HFFc6 (cell line): ENCODE measurements around the gene CFAP74. TPM values are rescaled to one million over a fixed set of nuclear protein-coding genes. Genes with fewer than 3 reads are reported as not detected.
A peak's percentile ranks its signal among the peaks of the same experiment; 100 is the strongest.

ENCODE experiments used
- DNase-seq: peaks from one replicate; pipeline ENCODE4 v3.0.0-alpha.2; 2018
- H3K27ac Mint-ChIP-seq: 2 replicates; pipeline ENCODE4 v1.8.0; 2020; ENCODE audit warnings: mild to moderate bottlenecking, mixed read lengths
- H3K27me3 Mint-ChIP-seq: 2 replicates; pipeline ENCODE4 v1.8.0; 2021; ENCODE audit warnings: mild to moderate bottlenecking, moderate library complexity, mixed read lengths; ENCODE audit not compliant: insufficient read depth
- H3K36me3 Mint-ChIP-seq: 2 replicates; pipeline ENCODE4 v1.8.0; 2021; ENCODE audit warnings: low read depth, mixed read lengths
- H3K4me1 Mint-ChIP-seq: 2 replicates; pipeline ENCODE4 v1.8.0; 2020; ENCODE audit warnings: low read depth, mixed read lengths
- H3K4me3 Mint-ChIP-seq: 2 replicates; pipeline ENCODE4 v1.8.0; 2020; ENCODE audit warnings: mild to moderate bottlenecking, moderate library complexity, mixed read lengths
- H3K9me3 Mint-ChIP-seq: 2 replicates; pipeline ENCODE4 v1.8.0; 2020; ENCODE audit warnings: mild to moderate bottlenecking, mixed read lengths
- CTCF ChIP-seq: fragments of 200-600 bp; sonication (generic); IDR thresholded peaks from 2 replicates; pipeline ENCODE4 v1.5.0; 2021; ENCODE audit warnings: antibody characterized with exemption, mild to moderate bottlenecking
- total RNA-seq, 6 experiments: library from RNA; stranded (reverse); fragmentation: NEBNext Ultra II Directional; extraction: Animal tissue kit (Norgen Biotek cat#: 25700); gene quantifications; 2 replicates in 1 of 6; 3 replicates in 5 of 6; pipeline ENCODE4 v1.2.3, GENCODE V29; 2021

The CFAP74 gene
- total RNA-seq, 6 experiments from 2014 or later: not detected

- no peak overlapping the region for H3K27ac Mint-ChIP-seq
- peaks cover 24% of the 10 kb centered on the region for H3K27me3 Mint-ChIP-seq
- H3K36me3 Mint-ChIP-seq: no peaks in the 10 kb centered on the region
- H3K4me1 Mint-ChIP-seq: no peaks in the 10 kb centered on the region
- H3K9me3 Mint-ChIP-seq: no peaks in the 10 kb centered on the region
- DNase-seq: no peak
- H3K4me3 Mint-ChIP-seq: peak overlapping the region; percentile 29; the same call in 1 of the 2 replicates
- peak; percentile 90 for TF ChIP-seq CTCF
Observed at GRCh38 chr1:1943834-1944570, 59.6 kb downstream of the CFAP74 start.

GRCh38 chr1:1942753-1943656 lies 60.6 kb downstream of the CFAP74 start:
- no peaks in the 10 kb centered on the region for H3K9me3 Mint-ChIP-seq
- H3K27me3 Mint-ChIP-seq: peaks cover 22% of the 10 kb centered on the region
- no peak for DNase-seq
- no peaks in the 10 kb centered on the region for H3K4me1 Mint-ChIP-seq
- no peaks in the 10 kb centered on the region for H3K36me3 Mint-ChIP-seq
- H3K27ac Mint-ChIP-seq: no peak overlapping the region
- no peak for TF ChIP-seq CTCF
- H3K4me3 Mint-ChIP-seq: no peak overlapping the region

GRCh38 chr1:1941868-1942752 lies 61.5 kb downstream of the CFAP74 start:
- peaks cover 22% of the 10 kb centered on the region for H3K27me3 Mint-ChIP-seq
- no peak for TF ChIP-seq CTCF
- H3K4me3 Mint-ChIP-seq: no peak overlapping the region
- no peaks in the 10 kb centered on the region for H3K4me1 Mint-ChIP-seq
- no peak overlapping the region for H3K27ac Mint-ChIP-seq
- no peaks in the 10 kb centered on the region for H3K36me3 Mint-ChIP-seq
- DNase-seq: no peak
- no peaks in the 10 kb centered on the region for H3K9me3 Mint-ChIP-seq

GRCh38 chr1:1941211-1941841 lies 62.3 kb downstream of the CFAP74 start:
- Mint-ChIP-seq H3K9me3 (no peaks in the 10 kb centered on the region), H3K4me1 (no peaks in the 10 kb centered on the region), H3K36me3 (no peaks in the 10 kb centered on the region), H3K27ac (no peak overlapping the region), H3K27me3 (peaks cover 20% of the 10 kb centered on the region), H3K4me3 (no peak overlapping the region)
- TF ChIP-seq CTCF: no peak
- DNase-seq: no peak

- Mint-ChIP-seq H3K4me1 (no peaks in the 10 kb centered on the region), H3K9me3 (peaks cover 7% of the 10 kb centered on the region), H3K27ac (no peak overlapping the region), H3K4me3 (no peak overlapping the region), H3K27me3 (peaks cover 23% of the 10 kb centered on the region), H3K36me3 (no peaks in the 10 kb centered on the region)
- no peak for TF ChIP-seq CTCF
- DNase-seq: no peak
Observed at GRCh38 chr1:1940123-1940425, 63.5 kb downstream of the CFAP74 start.
